ENCODE results near the gene VPS51. TPM values are rescaled to one million over a fixed set of nuclear protein-coding genes. Genes with fewer than 3 reads are reported as not detected.
"Not testable (repeated sequence)": the region's sequence is repeated elsewhere in the genome, so short reads cannot be mapped to it uniquely, and the experiment has no call there.

VPS51 gene
- polyA plus RNA-seq, 3 donors, result 109 to 192 (median 128) TPM

DNA sequence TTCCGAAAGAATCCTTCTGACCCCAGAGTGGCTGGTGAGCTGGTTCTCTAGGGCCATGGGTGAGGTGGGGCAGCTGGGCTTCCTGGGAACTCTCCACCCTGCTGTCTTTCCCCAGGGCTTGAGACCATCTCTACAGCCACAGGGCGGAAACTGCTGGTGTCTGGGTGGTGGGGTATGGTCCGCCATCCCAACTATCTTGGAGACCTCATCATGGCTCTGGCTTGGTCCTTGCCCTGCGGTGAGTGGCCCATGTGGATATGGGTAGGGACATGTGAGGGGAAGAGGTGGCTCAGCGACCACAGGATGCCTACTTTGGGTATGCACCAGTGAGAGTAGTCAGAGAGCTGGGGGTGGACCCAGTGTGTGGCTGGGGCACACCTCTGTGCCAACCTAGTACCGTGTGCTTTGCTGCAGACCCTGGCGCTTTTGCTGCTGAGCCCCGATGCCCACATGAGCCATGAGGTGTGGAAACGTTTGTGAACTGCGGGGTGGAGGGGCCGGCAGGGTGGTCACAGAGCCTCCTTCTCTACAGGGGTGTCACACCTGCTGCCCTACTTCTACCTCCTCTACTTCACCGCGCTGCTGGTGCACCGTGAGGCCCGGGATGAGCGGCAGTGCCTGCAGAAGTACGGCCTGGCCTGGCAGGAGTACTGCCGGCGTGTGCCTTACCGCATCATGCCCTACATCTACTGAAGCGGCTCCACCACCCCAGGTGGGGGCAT is 19.5 kb downstream of the VPS51 start:
- no peak overlapping the region for H3K27ac ChIP-seq (ENCODE audit: low read depth, low read length)
- 88 to 94% (median 91%) methylated on average over 21 of the region's 21 CpGs for WGBS, 3 donors

DNA sequence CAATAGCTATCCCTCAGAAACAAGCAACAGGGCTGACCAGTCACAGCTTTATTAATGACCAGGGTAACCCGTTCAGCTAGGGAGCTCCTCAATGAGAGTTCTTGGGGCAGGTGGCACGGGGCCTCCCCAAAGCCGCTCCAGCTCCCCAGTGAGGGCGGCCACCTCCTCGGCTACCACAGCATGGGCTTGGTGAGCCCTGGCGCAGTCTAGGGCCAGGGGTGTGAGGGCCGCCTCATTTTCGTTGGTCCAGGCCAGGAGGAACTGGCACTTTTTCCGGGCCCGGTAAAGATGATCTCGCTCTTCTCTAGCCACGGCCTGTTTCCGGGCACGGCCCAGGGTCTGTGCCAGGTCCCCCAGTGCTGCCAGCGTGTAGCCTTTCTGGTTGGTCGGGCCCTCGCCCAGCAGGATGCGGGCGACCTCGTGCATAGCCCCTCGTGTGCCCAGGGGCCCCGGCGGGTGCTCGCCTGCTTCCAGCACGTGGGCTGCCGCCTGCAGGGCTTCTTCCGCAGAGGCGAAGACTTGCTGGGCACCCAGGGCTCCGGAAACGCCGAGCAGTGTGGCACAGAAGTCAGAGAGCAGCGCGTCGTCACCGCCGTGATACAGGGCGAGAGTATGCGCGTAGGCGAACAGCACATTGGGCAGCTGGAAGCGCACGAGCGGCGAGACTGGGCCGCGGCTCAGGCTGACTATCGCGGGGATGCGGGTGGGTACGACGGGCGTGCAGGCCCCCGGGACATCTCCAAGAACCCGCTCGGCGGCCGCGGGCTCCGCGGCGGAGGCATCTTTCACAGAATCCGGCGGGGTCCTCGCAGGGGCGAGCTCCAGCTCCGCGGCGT is 20.6 kb downstream of the VPS51 start:
- H3K27ac ChIP-seq (ENCODE audit: low read depth, low read length), result no peak overlapping the region
- 20 to 24% (median 20%) methylated on average over 47 to 68 of the region's 68 CpGs for WGBS, 3 donors

DNA sequence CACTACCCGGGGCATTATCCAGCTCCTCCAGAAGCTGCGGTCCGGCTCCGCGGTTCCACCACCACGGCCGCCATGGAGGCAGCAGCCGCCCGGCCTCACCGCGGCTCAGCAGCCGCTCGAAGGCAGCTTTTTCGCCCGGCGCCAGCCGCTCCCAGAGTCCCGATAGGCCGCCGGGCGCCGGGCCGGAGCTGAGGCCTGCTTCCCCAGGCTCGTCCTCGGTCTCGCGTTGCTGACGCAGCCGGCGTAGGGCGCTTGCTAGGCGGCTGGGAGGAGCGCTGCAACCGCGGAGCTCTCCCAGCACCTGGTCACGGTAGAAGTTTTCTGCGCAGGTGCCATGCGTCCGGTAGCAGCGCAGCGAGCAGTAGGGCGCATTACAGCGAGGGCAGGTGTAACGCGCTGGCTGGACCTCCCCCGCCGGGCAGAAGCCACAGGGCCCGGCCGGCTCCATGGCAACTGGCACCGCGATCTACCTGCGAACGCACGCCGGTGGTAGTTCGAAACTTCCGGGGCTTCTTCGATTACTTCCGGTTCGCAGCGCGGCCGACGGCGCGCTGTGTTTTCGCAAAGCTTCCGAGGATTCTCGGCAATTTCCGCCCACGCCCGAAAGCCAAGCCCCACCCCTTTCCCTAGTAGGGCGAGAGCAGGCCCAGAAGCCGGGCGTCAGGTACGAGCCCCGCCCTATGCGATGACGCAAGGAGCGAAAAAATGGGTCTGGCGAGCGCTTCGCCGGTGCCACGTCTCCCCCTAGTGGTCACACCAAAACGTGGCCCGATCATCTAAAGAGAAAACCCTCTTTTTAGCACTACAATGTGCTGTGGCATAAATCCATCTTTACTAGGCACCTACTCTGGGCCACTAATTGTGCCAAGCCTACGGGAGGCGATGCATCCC is 21.4 kb downstream of the VPS51 start, which contains the start of gene ZNHIT2:
Gene ZNHIT2, minus strand, starts transcription at position 496 of the 891 bp plus-strand sequence. Its CDS starts 48 bp downstream, at position 448.
- WGBS, 3 donors, result 0% methylated on average over 86 to 89 of the region's 89 CpGs
- H3K27ac ChIP-seq (ENCODE audit: low read depth, low read length), result peak within 1 kb of the TSS; percentile 21

DNA sequence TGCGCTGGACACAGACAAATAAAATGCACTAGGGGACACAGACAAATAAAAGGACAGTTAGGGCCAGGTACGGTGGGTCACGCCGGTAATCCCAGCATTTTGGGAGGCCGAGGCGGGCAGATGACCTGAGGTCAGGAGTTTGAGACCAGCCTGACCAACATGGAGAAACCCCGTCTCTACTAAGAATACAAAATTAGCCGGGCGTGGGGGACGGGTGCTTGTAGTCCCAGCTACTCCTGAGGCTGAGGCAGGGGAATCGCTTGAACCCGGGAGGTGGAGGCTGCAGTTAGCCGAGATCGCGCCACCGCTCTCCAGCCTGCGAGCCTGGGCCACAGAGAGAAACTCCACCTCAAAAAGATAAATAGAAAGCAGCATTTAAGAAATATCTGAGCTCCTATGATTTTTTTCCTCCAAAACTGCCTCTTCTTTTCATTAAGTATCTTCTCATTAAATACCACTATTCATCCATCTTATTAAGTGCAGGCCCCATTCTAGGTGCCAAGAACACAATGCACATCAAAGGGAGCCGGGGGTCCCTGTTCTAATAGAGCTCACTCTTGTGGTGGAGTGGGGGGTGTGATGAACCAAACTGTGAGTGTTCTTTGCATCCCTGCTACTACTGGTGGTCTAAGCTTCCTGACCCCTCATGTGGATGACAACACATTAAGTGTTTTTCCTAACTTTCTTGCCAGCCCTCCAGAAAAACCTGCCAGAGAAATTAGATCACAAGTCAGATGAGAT is 22.3 kb downstream of the VPS51 start:
- WGBS, 3 donors, result 82 to 87% (median 83%) methylated on average over 18 of the region's 18 CpGs
- H3K27ac ChIP-seq (ENCODE audit: low read depth, low read length), result no peak overlapping the region

DNA sequence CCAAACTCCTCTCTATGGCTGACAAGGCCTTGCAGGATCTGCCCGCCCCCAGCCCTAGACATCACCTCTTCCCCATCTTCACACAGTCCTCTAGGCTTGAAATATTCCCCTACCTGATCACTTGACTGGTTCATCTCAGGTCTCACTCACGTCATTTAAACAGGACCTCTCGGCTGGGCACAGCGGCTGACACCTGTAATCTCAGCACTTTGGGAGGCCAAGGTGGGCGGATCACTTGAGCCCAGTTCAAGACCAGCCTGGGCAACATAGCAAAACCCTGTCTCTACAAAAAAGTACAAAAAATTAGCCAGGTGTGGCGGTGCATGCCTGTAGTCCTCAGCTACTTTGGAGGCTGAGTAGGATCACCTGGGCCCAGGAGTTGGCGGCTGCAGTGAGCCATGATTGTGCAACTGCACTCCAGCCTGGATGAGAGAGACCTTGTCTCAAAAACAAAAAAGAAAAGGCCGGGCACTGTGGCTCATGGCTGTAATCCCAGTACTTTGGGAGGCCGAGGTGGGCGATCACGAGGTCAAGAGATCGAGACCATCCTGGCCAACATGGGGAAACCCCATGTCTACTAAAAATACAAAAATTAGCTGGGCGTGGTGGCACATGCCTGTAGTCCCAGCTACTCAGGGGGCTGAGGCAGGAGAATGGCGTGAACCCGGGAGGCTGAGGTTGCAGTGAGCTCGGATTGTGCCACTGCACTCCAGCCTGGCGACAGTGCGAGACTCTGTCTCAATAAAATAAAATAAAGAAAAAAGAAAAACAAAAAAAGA is 23.1 kb downstream of the VPS51 start:
- not testable (repeated sequence) for H3K27ac ChIP-seq (ENCODE audit: low read depth, low read length)

DNA sequence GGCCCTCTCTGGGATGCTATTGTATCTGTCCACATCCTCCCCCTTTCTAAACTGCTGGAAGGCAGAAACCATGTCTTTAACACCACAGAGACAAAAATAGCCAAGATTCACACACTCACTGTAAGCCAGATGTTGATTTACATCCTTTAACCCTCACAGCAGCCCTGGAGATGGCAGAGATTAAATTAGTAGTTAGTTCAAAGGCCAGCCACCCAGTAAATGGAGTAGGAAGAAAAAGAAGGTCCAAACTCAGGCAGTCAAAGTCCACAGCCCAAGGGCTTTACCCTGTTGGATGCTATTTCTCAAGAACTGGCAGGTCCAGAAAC is 23.6 kb downstream of the VPS51 start:
- H3K27ac ChIP-seq (ENCODE audit: low read depth, low read length), result no peak overlapping the region

More for the DNA sequence above, 23.1 kb downstream of the VPS51 start:
- WGBS, 3 donors, result 90 to 91% (median 90%) methylated on average over 18 of the region's 18 CpGs

DNA sequence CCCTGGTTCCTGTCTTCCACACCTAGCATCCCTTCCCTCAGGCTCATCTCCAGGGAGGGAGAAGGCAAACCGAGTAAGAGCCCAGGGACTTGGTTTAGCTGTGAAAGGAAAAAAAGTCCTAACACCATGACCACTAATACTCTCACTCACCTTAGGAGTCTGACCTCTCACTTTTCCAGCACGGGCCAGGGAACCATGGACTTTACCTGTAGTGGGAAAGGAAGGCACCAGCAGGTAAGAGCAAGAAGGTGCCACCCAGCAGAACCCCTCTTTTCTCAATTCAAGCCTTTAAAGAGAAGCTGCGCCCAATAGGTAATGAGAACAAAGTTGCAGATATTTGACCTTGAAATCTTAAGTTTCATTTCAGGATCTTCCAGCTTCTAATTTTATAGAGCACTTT is 24.8 kb downstream of the VPS51 start:
- WGBS, 3 donors, result 69 to 92% (median 81%) methylated on average over 3 of the region's 3 CpGs
- no peak overlapping the region for H3K27ac ChIP-seq (ENCODE audit: low read depth, low read length)

DNA sequence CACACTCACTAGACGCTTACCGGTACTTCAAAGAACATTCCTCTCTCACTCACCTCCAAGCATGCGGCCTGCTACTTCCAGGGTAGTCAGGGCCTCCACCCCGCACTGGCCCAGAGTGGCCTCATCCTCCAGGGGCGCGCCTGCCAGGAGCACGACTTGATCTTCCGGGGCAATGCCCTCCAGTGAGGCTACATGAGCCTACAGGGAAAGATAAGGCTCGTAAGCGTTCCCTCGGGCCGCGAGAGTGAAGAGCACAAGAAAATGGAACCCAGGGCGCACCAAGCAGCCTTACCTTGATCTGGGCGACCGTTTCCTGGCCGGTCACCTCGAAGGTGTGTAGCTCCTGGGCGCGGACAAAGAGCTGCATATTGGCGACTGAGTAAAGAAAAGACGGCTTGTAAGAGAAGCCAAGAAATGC is 25.4 kb downstream of the VPS51 start:
- WGBS, 3 donors, result 0 to 1% (median 1%) methylated on average over 22 of the region's 22 CpGs
- H3K27ac ChIP-seq (ENCODE audit: low read depth, low read length), result peak overlapping the region; percentile 68

DNA sequence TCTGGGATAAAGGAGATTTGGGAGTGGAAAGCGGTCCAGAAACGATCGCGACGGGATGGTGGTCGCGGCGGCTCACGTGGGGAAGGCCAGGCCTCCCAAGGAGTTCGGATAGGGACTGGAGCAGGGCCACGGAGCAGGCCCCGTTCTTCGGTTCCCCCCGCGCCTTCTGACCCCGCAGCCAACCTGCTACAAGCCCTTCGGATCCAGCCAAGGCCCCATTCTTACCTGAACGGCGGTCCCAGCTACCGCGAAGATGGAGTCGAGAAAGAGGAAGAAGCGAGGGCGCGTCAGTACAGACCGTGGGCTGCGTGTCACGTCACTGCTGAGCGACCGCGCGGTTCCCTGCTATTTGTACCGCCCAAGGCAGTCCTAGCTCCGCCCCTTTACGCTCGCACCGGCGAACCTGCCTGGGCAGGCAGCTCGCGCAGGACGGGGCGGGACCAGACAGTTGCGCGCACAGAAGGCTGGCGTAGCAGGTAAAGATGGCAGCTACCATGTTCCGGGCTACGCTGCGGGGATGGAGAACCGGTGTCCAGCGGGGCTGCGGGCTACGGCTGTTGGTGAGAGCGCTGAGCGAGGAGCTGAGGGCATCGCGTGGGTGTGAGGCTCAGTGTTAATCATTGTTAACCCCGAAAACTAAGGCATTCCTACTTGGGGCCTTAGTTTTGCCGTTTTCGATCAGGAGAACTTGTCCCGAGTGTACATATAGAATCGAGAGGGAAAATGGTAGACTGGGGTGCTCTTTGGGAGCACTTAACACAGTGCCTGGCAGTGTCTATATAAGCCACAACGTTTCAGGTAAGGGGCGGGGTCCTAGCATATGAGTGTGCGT is 26.1 kb downstream of the VPS51 start, which contains the start of the genes FAU and MRPL49:
Gene FAU, minus strand, starts transcription at position 270 of the 832 bp plus-strand sequence. CDS start 321 bp downstream, outside the sequence.
Gene MRPL49, plus strand, starts transcription at position 457 of the 832 bp plus-strand sequence. Its CDS starts 26 bp downstream, at position 483.
- H3K27ac ChIP-seq (ENCODE audit: low read depth, low read length), result peak within 1 kb of the TSS; percentile 70
- WGBS, 3 donors, result 0% methylated on average over 64 of the region's 64 CpGs

DNA sequence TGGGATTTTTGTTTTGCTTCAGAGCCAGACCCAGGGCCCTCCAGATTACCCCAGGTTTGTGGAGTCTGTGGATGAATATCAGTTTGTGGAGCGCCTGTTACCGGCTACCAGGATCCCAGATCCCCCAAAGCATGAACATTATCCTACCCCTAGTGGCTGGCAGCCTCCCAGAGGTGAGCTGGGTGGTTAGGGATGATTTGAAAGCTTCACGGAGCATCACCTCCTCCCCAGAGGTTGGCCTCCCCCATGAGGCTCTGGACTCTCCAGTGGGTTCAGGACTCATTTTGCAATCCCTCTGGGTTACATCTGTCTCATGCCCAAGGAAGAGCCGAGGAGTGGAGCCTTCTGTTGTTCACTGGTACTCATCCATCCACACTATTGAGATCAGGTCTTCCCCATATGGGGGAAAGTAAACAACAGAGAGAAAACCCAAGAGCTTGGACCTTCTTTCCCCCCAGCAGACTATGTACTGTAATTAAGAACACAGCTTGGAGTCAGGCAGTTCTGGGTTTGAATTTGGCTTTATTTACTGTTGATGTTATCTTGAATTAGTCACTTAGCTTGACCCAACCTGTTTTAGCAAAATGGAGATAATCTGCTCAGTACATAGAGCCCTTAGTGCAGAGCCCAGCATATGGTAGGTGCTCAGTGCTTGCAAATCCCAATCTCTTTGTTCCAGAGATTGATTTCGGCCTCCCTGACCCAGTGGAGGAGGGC is 28.6 kb downstream of the VPS51 start:
- H3K27ac ChIP-seq (ENCODE audit: low read depth, low read length), result no peak overlapping the region
- 86 to 90% (median 89%) methylated on average over 5 of the region's 5 CpGs for WGBS, 3 donors

DNA sequence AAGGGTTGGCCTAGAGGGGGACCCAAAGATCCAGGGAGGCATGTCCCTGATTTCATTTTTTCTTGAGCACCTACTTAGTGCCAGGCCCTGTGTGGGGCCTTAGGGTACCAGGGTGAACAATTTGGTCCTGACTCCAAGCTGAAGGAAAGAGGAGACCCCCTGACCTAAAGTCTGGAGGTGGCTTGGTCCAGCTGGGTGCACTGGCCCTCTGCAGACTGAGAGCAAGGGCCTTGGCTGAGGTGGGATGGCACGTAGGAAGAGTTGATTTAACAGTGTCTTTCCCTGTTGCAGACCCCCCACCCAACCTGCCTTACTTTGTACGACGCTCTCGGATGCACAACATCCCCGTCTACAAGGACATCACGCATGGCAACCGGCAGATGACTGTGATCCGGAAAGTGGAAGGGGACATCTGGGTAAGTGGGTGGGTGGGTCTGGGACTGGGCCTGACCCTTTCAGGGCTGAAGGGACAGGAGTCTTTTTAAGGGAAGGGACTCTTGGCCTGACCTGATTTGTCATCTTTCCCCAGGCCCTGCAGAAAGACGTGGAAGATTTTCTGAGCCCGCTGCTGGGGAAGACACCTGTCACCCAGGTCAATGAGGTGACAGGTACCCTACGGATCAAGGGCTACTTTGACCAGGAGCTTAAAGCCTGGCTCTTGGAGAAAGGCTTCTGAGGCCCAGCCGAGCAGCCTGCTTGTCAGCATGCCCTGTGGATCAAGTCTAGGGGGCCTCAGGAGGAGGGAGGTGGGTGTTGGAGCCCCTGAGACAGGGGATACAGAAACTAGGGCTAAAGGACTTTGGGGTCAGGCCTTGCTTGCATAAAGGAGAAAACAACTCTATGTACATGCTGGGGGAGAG is 29.4 kb downstream of the VPS51 start:
- 85 to 90% (median 88%) methylated on average over 12 of the region's 12 CpGs for WGBS, 3 donors
- no peak overlapping the region for H3K27ac ChIP-seq (ENCODE audit: low read depth, low read length)

DNA sequence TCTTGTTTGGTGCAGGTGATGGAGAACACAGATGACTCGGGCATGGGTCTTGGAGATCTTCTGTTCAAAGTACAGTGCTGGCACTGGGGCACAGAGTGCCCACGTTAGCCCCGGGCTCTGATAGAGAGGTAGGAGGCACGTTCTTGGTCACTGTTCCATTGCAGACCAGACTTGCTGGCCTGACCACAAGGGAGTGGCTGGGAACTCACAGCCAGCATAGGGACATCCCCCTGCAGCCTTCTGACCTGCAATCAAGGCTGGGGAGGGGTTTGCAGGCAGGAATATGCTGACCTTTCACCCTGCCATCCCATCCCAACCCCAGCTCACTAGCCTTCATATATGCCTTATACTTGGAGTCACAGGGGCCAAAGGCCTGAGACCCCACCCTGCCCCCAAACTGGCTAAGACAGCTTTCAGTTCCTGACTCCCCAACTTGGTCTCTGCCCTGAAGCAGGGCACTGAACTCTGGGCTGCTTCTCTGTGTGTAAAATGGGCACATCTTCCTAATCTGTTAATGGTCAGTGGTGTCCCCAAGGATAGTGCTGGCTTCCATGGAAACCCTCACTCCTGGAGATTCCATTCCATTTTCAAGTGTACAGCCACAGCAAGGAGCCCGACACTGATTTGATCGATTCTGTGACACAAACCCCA is 30.7 kb downstream of the VPS51 start:
- WGBS, 3 donors, result 74 to 79% (median 75%) methylated on average over 6 of the region's 6 CpGs
- H3K27ac ChIP-seq (ENCODE audit: low read depth, low read length), result no peak overlapping the region

DNA sequence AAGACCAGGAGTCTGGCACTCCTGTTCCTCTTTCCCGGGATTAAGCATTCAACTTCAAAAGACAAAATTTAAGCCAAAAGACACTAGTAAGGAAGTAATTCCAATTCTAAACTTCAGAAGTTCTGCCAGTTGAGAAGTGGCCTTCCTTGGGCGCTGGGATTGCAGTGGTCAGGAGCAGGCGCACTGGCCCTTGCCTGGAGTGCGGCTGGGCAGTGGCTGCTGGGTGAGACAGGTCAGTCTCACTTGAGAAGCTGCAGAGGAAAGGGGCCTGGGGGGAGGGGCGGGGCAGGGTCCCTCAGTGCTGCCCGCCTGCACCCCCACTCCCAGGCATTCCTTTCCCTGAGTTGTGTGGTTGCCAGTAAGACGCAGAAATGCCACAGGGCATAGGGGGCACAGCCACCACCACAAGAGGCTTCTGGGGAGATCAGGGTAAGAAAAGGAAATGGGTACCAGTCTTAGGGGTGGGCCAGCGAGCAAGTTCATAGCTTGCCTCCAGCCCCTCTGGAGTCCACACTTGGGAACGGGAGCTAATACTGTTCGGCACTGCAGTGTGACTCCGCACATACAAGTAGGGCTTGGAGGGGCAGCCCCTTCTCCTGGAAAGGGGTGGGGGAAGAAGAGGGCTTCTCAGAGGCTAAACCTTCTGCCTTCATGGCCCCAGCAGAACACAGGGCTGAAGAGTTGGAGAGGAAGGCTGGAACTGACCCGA is 31.6 kb downstream of the VPS51 start:
- WGBS, 3 donors, result 74 to 80% (median 76%) methylated on average over 12 of the region's 12 CpGs
- no peak overlapping the region for H3K27ac ChIP-seq (ENCODE audit: low read depth, low read length)

Measured in adipose tissue (tissue), 3 donors.